Measurements from ENCODE around the gene VOPP1. TPM values are rescaled to one million over a fixed set of nuclear protein-coding genes. Genes with fewer than 3 reads are reported as not detected.

VOPP1 gene
- total and polyA plus RNA-seq, 10 of the 15 experiments (the other 5 are each of a cell fraction or from before 2014, with no cell fraction given): 32.8 to 206 (median 129) TPM

- no TSS peak for BruUV-seq (replicated peaks)
- Histone ChIP-seq H3K4me1 (ENCODE audit: control insufficient read depth, insufficient read depth, low read length) (peaks cover 17% of the 10 kb centered on the region), H4K20me1 (ENCODE audit: control insufficient read depth, insufficient read depth) (no peaks in the 10 kb centered on the region), H3K9ac (ENCODE audit: control insufficient read depth, insufficient read depth, low read length) (no peak overlapping the region), H3K36me3 (ENCODE audit: control insufficient read depth in 2 of 2, insufficient read depth in 2 of 2, low read length in 1 of 2) (no peaks in the 10 kb centered on the region), H3K4me3 (no peak overlapping the region), H3K4me2 (ENCODE audit: control insufficient read depth, insufficient read depth) (no peak overlapping the region), H3K27me3 (replicated peaks in 1 of 2; ENCODE audit: control insufficient read depth in 2 of 2, insufficient read depth in 2 of 2, low read length in 1 of 2) (no peaks in the 10 kb centered on the region), H3K79me2 (ENCODE audit: control insufficient read depth, insufficient read depth, low read length) (peaks cover 13% of the 10 kb centered on the region), H3K27ac (ENCODE audit: control insufficient read depth, insufficient read depth) (no peak overlapping the region), H2AFZ (ENCODE audit: control insufficient read depth, low read depth, low read length) (no peak overlapping the region), H3K9me3 (replicated peaks; ENCODE audit: control insufficient read depth, insufficient read depth, low read length) (no peaks in the 10 kb centered on the region)
- in situ Hi-C loops (cut with MboI): loop anchor here (25.0 kb wide), 1 partner anchor 289 kb away; no protein-coding TSS in a partner anchor
- ATAC-seq: no peak
- no peak for DNase-seq (ENCODE audit: low read depth, low spot score)
- intact Hi-C loops (cut with micrococcal nuclease; ENCODE audit: unreplicated experiment): no loop called here
- ChIA-PET RAD21 (ENCODE audit: unreplicated experiment) (no interaction called here), SMC1A (ENCODE audit: uncharacterized antibody, unreplicated experiment) (no interaction called here), POLR2A (no interaction called here), CTCF (no interaction called here)
- WGBS (ENCODE audit: insufficient coverage, insufficient replicate concordance, low lambda C conversion rate, missing lambda C conversion rate): 80% methylated on average over 4 of the region's 4 CpGs
- TF ChIP-seq POU2F2 (IDR thresholded peaks at IDR 0.05; ENCODE audit: borderline replicate concordance, low read depth, low read length): no peak
- TF ChIP-seq, protein P1, sequence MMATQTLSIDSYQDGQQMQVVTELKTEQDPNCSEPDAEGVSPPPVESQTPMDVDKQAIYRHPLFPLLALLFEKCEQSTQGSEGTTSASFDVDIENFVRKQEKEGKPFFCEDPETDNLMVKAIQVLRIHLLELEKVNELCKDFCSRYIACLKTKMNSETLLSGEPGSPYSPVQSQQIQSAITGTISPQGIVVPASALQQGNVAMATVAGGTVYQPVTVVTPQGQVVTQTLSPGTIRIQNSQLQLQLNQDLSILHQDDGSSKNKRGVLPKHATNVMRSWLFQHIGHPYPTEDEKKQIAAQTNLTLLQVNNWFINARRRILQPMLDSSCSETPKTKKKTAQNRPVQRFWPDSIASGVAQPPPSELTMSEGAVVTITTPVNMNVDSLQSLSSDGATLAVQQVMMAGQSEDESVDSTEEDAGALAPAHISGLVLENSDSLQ (IDR thresholded peaks at IDR 0.05): 0 out of 2 replicates have a peak, but pooled peaks have one; percentile 30
- no peak for TF ChIP-seq KLF5 (IDR thresholded peaks at IDR 0.05; ENCODE audit: partially characterized antibody)
- TF ChIP-seq ZNF217 (IDR thresholded peaks at IDR 0.05): no peak
- TF ChIP-seq CREB1 (IDR thresholded peaks at IDR 0.05; ENCODE audit: low read depth): no peak
- TF ChIP-seq, protein P2, sequence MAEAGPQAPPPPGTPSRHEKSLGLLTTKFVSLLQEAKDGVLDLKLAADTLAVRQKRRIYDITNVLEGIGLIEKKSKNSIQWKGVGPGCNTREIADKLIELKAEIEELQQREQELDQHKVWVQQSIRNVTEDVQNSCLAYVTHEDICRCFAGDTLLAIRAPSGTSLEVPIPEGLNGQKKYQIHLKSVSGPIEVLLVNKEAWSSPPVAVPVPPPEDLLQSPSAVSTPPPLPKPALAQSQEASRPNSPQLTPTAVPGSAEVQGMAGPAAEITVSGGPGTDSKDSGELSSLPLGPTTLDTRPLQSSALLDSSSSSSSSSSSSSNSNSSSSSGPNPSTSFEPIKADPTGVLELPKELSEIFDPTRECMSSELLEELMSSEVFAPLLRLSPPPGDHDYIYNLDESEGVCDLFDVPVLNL (IDR thresholded peaks at IDR 0.05; ENCODE audit: low read depth, low read length): no peak
- TF ChIP-seq HDAC6 (IDR thresholded peaks at IDR 0.05; ENCODE audit: unreplicated experiment): no peak
- no peak for TF ChIP-seq SREBF2 (IDR thresholded peaks at IDR 0.05; ENCODE audit: low read length)
- TF ChIP-seq HDGF (IDR thresholded peaks at IDR 0.05): no peak
- FAIRE-seq: no peak
Observed at GRCh38 chr7:55576753-55577152, 4.5 kb upstream of the VOPP1 start.
